ENCODE results near the gene SLC6A9.

Gene SLC6A9

GRCh38 chr1:44031252-44032169, at the start of gene SLC6A9:
Gene SLC6A9, minus strand, starts transcription at chr1:44031462. Its CDS starts 7,185 bp downstream, at chr1:44024277.
- DNase-seq (ENCODE audit: low read depth), result peak; percentile 78

GRCh38 chr1:44079566-44079965, 48.3 kb upstream of the SLC6A9 start:
- no peak for DNase-seq (ENCODE audit: low read depth)

- DNase-seq (ENCODE audit: low read depth), result no peak
These were observed 46.8 kb upstream of the SLC6A9 start for GRCh38 chr1:44078104-44078503.

GRCh38 chr1:44077421-44077820, 46.2 kb upstream of the SLC6A9 start:
- DNase-seq (ENCODE audit: low read depth), result no peak

- DNase-seq (ENCODE audit: low read depth), result no peak
These were observed 44.8 kb upstream of the SLC6A9 start for GRCh38 chr1:44076066-44076465.

GRCh38 chr1:44074415-44074814, 43.2 kb upstream of the SLC6A9 start:
- no peak for DNase-seq (ENCODE audit: low read depth)

GRCh38 chr1:44073528-44073927, 42.3 kb upstream of the SLC6A9 start:
- no peak for DNase-seq (ENCODE audit: low read depth)

- DNase-seq (ENCODE audit: low read depth), result no peak
These were observed 41.6 kb upstream of the SLC6A9 start for GRCh38 chr1:44072821-44073220.

- peak; percentile 43 for DNase-seq (ENCODE audit: low read depth)
These were observed 40.9 kb upstream of the SLC6A9 start for GRCh38 chr1:44072204-44072603.

GRCh38 chr1:44071461-44071860, 40.2 kb upstream of the SLC6A9 start:
- no peak for DNase-seq (ENCODE audit: low read depth)

- DNase-seq (ENCODE audit: low read depth), result no peak
These were observed 37.2 kb upstream of the SLC6A9 start for GRCh38 chr1:44068442-44068921.

GRCh38 chr1:44067266-44068250, 36.3 kb upstream of the SLC6A9 start:
- DNase-seq (ENCODE audit: low read depth), result no peak

GRCh38 chr1:44062656-44063179, 31.5 kb upstream of the SLC6A9 start:
- DNase-seq (ENCODE audit: low read depth), result no peak

- DNase-seq (ENCODE audit: low read depth), result no peak
These were observed 30.6 kb upstream of the SLC6A9 start for GRCh38 chr1:44061857-44062256.

- no peak for DNase-seq (ENCODE audit: low read depth)
These were observed 29.6 kb upstream of the SLC6A9 start for GRCh38 chr1:44060830-44061267.

- no peak for DNase-seq (ENCODE audit: low read depth)
These were observed 28.5 kb upstream of the SLC6A9 start for GRCh38 chr1:44059664-44060355.

GRCh38 chr1:44059212-44059611, 27.9 kb upstream of the SLC6A9 start:
- no peak for DNase-seq (ENCODE audit: low read depth)

- no peak for DNase-seq (ENCODE audit: low read depth)
These were observed 26.0 kb upstream of the SLC6A9 start for GRCh38 chr1:44057293-44057692.

- DNase-seq (ENCODE audit: low read depth), result no peak
These were observed 22.1 kb upstream of the SLC6A9 start for GRCh38 chr1:44053394-44053793.

- no peak for DNase-seq (ENCODE audit: low read depth)
These were observed 19.0 kb upstream of the SLC6A9 start for GRCh38 chr1:44050261-44050660.

- DNase-seq (ENCODE audit: low read depth), result peak; percentile 84
These were observed 18.6 kb upstream of the SLC6A9 start for GRCh38 chr1:44049839-44050238.
